ENCODE data around the gene RPS6KA3.
"Not testable (repeated sequence)": the region's sequence is repeated elsewhere in the genome, so short reads cannot be mapped to it uniquely, and the experiment has no call there.

The RPS6KA3 gene

GRCh38 chrX:20217271-20217670, 49.4 kb downstream of the RPS6KA3 start:
- no peak for DNase-seq

GRCh38 chrX:20215565-20215964, 51.1 kb downstream of the RPS6KA3 start:
- DNase-seq = no peak

- DNase-seq = no peak
Measured at GRCh38 chrX:20212486-20213089, 54.1 kb downstream of the RPS6KA3 start.

- DNase-seq = no peak
Measured at GRCh38 chrX:20211261-20211786, 55.4 kb downstream of the RPS6KA3 start.

GRCh38 chrX:20205927-20206708, 60.6 kb downstream of the RPS6KA3 start:
- DNase-seq = no peak

- DNase-seq = no peak
Measured at GRCh38 chrX:20204351-20204750, 62.4 kb downstream of the RPS6KA3 start.

- no peak for DNase-seq
Measured at GRCh38 chrX:20197641-20198210, 69.0 kb downstream of the RPS6KA3 start.

GRCh38 chrX:20189171-20189570, 77.5 kb downstream of the RPS6KA3 start:
- DNase-seq = no peak

- DNase-seq = no peak
Measured at GRCh38 chrX:20181598-20182329, 84.9 kb downstream of the RPS6KA3 start.

- DNase-seq = no peak
Measured at GRCh38 chrX:20177093-20177492, 89.6 kb downstream of the RPS6KA3 start.

- no peak for DNase-seq
Measured at GRCh38 chrX:20173856-20174255, 92.9 kb downstream of the RPS6KA3 start.

GRCh38 chrX:20173313-20173712, 93.4 kb downstream of the RPS6KA3 start:
- no peak for DNase-seq

- DNase-seq = no peak
Measured at GRCh38 chrX:20171887-20172286, 94.8 kb downstream of the RPS6KA3 start.

- not testable (repeated sequence) for DNase-seq
Measured at GRCh38 chrX:20162516-20162915, 104.2 kb downstream of the RPS6KA3 start.

- no peak for DNase-seq
Measured at GRCh38 chrX:20159797-20160385, 106.8 kb downstream of the RPS6KA3 start.

- DNase-seq = no peak
Measured at GRCh38 chrX:20151689-20152088, 115.0 kb downstream of the RPS6KA3 start.

- no peak for DNase-seq
Measured at GRCh38 chrX:20149326-20149725, 117.4 kb downstream of the RPS6KA3 start.

- no peak for DNase-seq
Measured at GRCh38 chrX:20147561-20147960, 119.1 kb downstream of the RPS6KA3 start.

- peak; percentile 16 for DNase-seq
Measured at GRCh38 chrX:20144491-20144890, 122.2 kb downstream of the RPS6KA3 start.

- DNase-seq = no peak
Measured at GRCh38 chrX:20143561-20143960, 123.1 kb downstream of the RPS6KA3 start.

GRCh38 chrX:20143111-20143510, 123.6 kb downstream of the RPS6KA3 start:
- no peak for DNase-seq

GRCh38 chrX:20141281-20142220, 125.2 kb downstream of the RPS6KA3 start, which contains the start of gene EIF1AX:
Gene EIF1AX (minus strand): TSS chrX:20141838. CDS start chrX:20141640, 198 bp downstream.
- DNase-seq = peak; percentile 95
